Measurements from ENCODE around the gene KIFAP3.
A peak's percentile ranks its signal among the peaks of the same experiment; 100 is the strongest.
"Not testable (repeated sequence)": the region's sequence is repeated elsewhere in the genome, so short reads cannot be mapped to it uniquely, and the experiment has no call there.

KIFAP3 gene

GRCh38 chr1:170074250-170075157, at the start of gene KIFAP3:
TSS of gene KIFAP3 (minus strand) at chr1:170074695. CDS start at chr1:170074467, 228 bp downstream.
- DNase-seq: peak; percentile 50

- no peak for DNase-seq
Measured at GRCh38 chr1:170122366-170122765, 47.9 kb upstream of the KIFAP3 start.

GRCh38 chr1:170114906-170115305, 40.4 kb upstream of the KIFAP3 start:
- no peak for DNase-seq

GRCh38 chr1:170113140-170113539, 38.6 kb upstream of the KIFAP3 start:
- not testable (repeated sequence) for DNase-seq

- no peak for DNase-seq
Measured at GRCh38 chr1:170097449-170097948, 23.0 kb upstream of the KIFAP3 start.

GRCh38 chr1:170096806-170097340, 22.4 kb upstream of the KIFAP3 start:
- DNase-seq: no peak

- no peak for DNase-seq
Measured at GRCh38 chr1:170095976-170096748, 21.7 kb upstream of the KIFAP3 start.

GRCh38 chr1:170094697-170095616, 20.5 kb upstream of the KIFAP3 start:
- not testable (repeated sequence) for DNase-seq

GRCh38 chr1:170086399-170087032, 12.0 kb upstream of the KIFAP3 start:
- no peak for DNase-seq

- DNase-seq: no peak
Measured at GRCh38 chr1:170085091-170085490, 10.6 kb upstream of the KIFAP3 start.

- DNase-seq: no peak
Measured at GRCh38 chr1:170078610-170079189, 4.2 kb upstream of the KIFAP3 start.

GRCh38 chr1:170077926-170078325, 3.4 kb upstream of the KIFAP3 start:
- DNase-seq: no peak

GRCh38 chr1:170076952-170077351, 2.5 kb upstream of the KIFAP3 start:
- DNase-seq: not testable (repeated sequence)

- no peak for DNase-seq
Measured at GRCh38 chr1:170076199-170076598, 1.7 kb upstream of the KIFAP3 start.

- DNase-seq: no peak
Measured at GRCh38 chr1:170075186-170075585, 691 bp upstream of the KIFAP3 start.

- no peak for DNase-seq
Measured at GRCh38 chr1:170073893-170074249, 624 bp downstream of the KIFAP3 start.

- DNase-seq: no peak
Measured at GRCh38 chr1:170071378-170071777, 3.1 kb downstream of the KIFAP3 start.

- no peak for DNase-seq
Measured at GRCh38 chr1:170068923-170069322, 5.6 kb downstream of the KIFAP3 start.

- no peak for DNase-seq
Measured at GRCh38 chr1:170067253-170067819, 7.2 kb downstream of the KIFAP3 start.

GRCh38 chr1:170064821-170065220, 9.7 kb downstream of the KIFAP3 start:
- DNase-seq: no peak
